CD4-positive, alpha-beta T cell (primary cell): ENCODE measurements around the gene TROAP. TPM values are rescaled to one million over a fixed set of nuclear protein-coding genes. Genes with fewer than 3 reads are reported as not detected.
"Not testable (repeated sequence)": the region's sequence is repeated elsewhere in the genome, so short reads cannot be mapped to it uniquely, and the experiment has no call there.

Experiments
- ATAC-seq: fragments of 200-7000 bp; cut with Tn5 transposase; one replicate; pipeline ENCODE4 v1.10.0; 2022; ENCODE audit warnings: mild to moderate bottlenecking; ENCODE audit not compliant: poor library complexity
- CTCF ChIA-PET: fragments of 350-600 bp; sonication (Branson Sonifier 250); formaldehyde crosslinking; loops from one replicate; lab custom pipeline; 2021; ENCODE audit warnings: antibody characterized with exemption, inconsistent platforms; lab: Charles Lee
- POLR2A ChIA-PET: fragments of 350-600 bp; sonication (Branson Sonifier 250); formaldehyde crosslinking; loops from one replicate; lab custom pipeline; 2021; ENCODE audit warnings: antibody characterized with exemption, inconsistent platforms; lab: Charles Lee
- DNase-seq, 14 experiments: peaks; one replicate each; pipeline ENCODE4 v3.0.0-alpha.2; 2013 to 2020; ENCODE audit warnings: mixed read lengths in 2 of 14
- H3K27ac ChIP-seq, 2 donors: one replicate each; pipeline versions ENCODE4 v1.5.1 to v1.7.0; 2013; ENCODE audit warnings: low read length in 2 of 2, low read depth in 1 of 2, mild to moderate bottlenecking in 1 of 2
- H3K27me3 ChIP-seq, 2 experiments: 1 replicate in 1 of 2; 2 replicates in 1 of 2; pipeline versions ENCODE4 v1.6.1 to v1.7.0; 2013; ENCODE audit warnings: low read length in 2 of 2, control low read depth in 1 of 2, mild to moderate bottlenecking in 1 of 2, moderate library complexity in 1 of 2; ENCODE audit not compliant: insufficient read depth in 2 of 2, control insufficient read depth in 1 of 2
- H3K36me3 ChIP-seq: one replicate; pipeline ENCODE4 v1.6.1; 2013; ENCODE audit warnings: low read length, control low read depth; ENCODE audit not compliant: insufficient read depth
- H3K4me1 ChIP-seq: one replicate; pipeline ENCODE4 v1.6.1; 2013; ENCODE audit warnings: low read length, control low read depth; ENCODE audit not compliant: insufficient read depth
- H3K4me3 ChIP-seq: one replicate; pipeline ENCODE4 v1.5.1; 2013; ENCODE audit warnings: mild to moderate bottlenecking, low read length, moderate library complexity
- H3K9me3 ChIP-seq, 2 experiments: 1 replicate in 1 of 2; 2 replicates in 1 of 2; pipeline versions ENCODE4 v1.6.1 to v1.7.0; 2013; ENCODE audit warnings: low read length in 2 of 2, mild to moderate bottlenecking in 2 of 2, control low read depth in 1 of 2, moderate library complexity in 1 of 2; ENCODE audit not compliant: control insufficient read depth in 1 of 2, insufficient read depth in 1 of 2
- H3K27ac Mint-ChIP-seq: one replicate; pipeline ENCODE4 v1.8.0; 2020; ENCODE audit warnings: mixed read lengths
- H3K27me3 Mint-ChIP-seq: one replicate; pipeline ENCODE4 v1.8.0; 2021; ENCODE audit warnings: mixed read lengths
- H3K36me3 Mint-ChIP-seq: one replicate; pipeline ENCODE4 v1.8.0; 2021; ENCODE audit warnings: low read depth, mixed read lengths
- H3K4me1 Mint-ChIP-seq: one replicate; pipeline ENCODE4 v1.8.0; 2021; ENCODE audit warnings: low read depth, mixed read lengths
- H3K4me3 Mint-ChIP-seq: one replicate; pipeline ENCODE4 v1.8.0; 2020; ENCODE audit warnings: mild to moderate bottlenecking, mixed read lengths
- H3K9me3 Mint-ChIP-seq: one replicate; pipeline ENCODE4 v1.8.0; 2020; ENCODE audit warnings: mixed read lengths
- CTCF ChIP-seq: fragments of 200-600 bp; IDR thresholded peaks from one replicate; pipeline ENCODE4 v1.8.0; 2022; ENCODE audit warnings: antibody characterized with exemption, mild to moderate bottlenecking
- intact Hi-C, 2 experiments: fragments of 100-400 bp; cut with DNase I in 1 of 2; cut with micrococcal nuclease in 1 of 2; formaldehyde crosslinking; loops; one replicate each; pipeline versions ENCODE4 v1.15.1 to v1.9.0; 2023 to 2025; cut with DNase I, micrococcal nuclease
- total RNA-seq, 174 experiments: library from RNA in 2 of 174; stranded (reverse) in 2 of 174; gene quantifications; one replicate each; pipeline ENCODE4 v1.2.3 and lab custom pipeline; 2021 to 2026

The TROAP gene
- total RNA-seq, 2 experiments from 2014 or later: 0.30 to 0.31 TPM

- H3K4me1 Mint-ChIP-seq: no peaks in the 10 kb centered on the region
- no peak overlapping the region for H3K4me3 Mint-ChIP-seq
- intact Hi-C loops: no loop called here
- POLR2A ChIA-PET: no interaction called here
- no peak overlapping the region for H3K27ac Mint-ChIP-seq
- Histone ChIP-seq H3K36me3 (peaks cover 24% of the 10 kb centered on the region), H3K27me3 (no peaks in the 10 kb centered on the region), H3K9me3 (no peaks in the 10 kb centered on the region), H3K27ac (no peak overlapping the region), H3K4me3 (no peak overlapping the region), H3K4me1 (no peaks in the 10 kb centered on the region)
- CTCF ChIA-PET: no interaction called here
- H3K27me3 Mint-ChIP-seq: peaks cover 7% of the 10 kb centered on the region
- ATAC-seq (no peak), DNase-seq (no peak)
- H3K9me3 Mint-ChIP-seq: no peaks in the 10 kb centered on the region
- H3K36me3 Mint-ChIP-seq: peaks cover 12% of the 10 kb centered on the region
- TF ChIP-seq CTCF: no peak
Measured at GRCh38 chr12:49276304-49277290, 46.5 kb upstream of the TROAP start.

- Mint-ChIP-seq H3K4me1 (no peaks in the 10 kb centered on the region), H3K36me3 (peaks cover 12% of the 10 kb centered on the region), H3K9me3 (no peaks in the 10 kb centered on the region), H3K27me3 (peaks cover 7% of the 10 kb centered on the region), H3K27ac (no peak overlapping the region), H3K4me3 (no peak overlapping the region)
- Histone ChIP-seq H3K27ac (no peak overlapping the region), H3K36me3 (peaks cover 18% of the 10 kb centered on the region), H3K27me3 (no peaks in the 10 kb centered on the region), H3K4me3 (no peak overlapping the region), H3K4me1 (no peaks in the 10 kb centered on the region), H3K9me3 (no peaks in the 10 kb centered on the region)
- DNase-seq (no peak), ATAC-seq (no peak)
- intact Hi-C loops: no loop called here
- ChIA-PET CTCF (no interaction called here), POLR2A (no interaction called here)
- no peak for TF ChIP-seq CTCF
Measured at GRCh38 chr12:49277466-49277865, 45.6 kb upstream of the TROAP start.

GRCh38 chr12:49279706-49280159, 43.3 kb upstream of the TROAP start:
- no peaks in the 10 kb centered on the region for H3K4me1 Mint-ChIP-seq
- CTCF ChIA-PET: no interaction called here
- Histone ChIP-seq H3K27me3 (peaks cover 0 to 6% of the 10 kb centered on the region in 2 experiments), H3K4me1 (no peaks in the 10 kb centered on the region), H3K9me3 (no peaks in the 10 kb centered on the region), H3K36me3 (peaks cover 3% of the 10 kb centered on the region), H3K4me3 (no peak overlapping the region), H3K27ac (no peak overlapping the region)
- H3K9me3 Mint-ChIP-seq: no peaks in the 10 kb centered on the region
- H3K27me3 Mint-ChIP-seq: peaks cover 10% of the 10 kb centered on the region
- POLR2A ChIA-PET: interaction anchor here (0.5 to 1.1 kb wide), 2 partner anchors 9 to 45 kb away, joined by 3 read pairs; no protein-coding TSS in a partner anchor
- H3K36me3 Mint-ChIP-seq: no peaks in the 10 kb centered on the region
- no peak overlapping the region for H3K27ac Mint-ChIP-seq
- no peak overlapping the region for H3K4me3 Mint-ChIP-seq
- DNase-seq: no peak
- intact Hi-C loops: no loop called here
- no peak for TF ChIP-seq CTCF
- ATAC-seq: no peak

- H3K4me3 Mint-ChIP-seq, H3K27ac ChIP-seq, intact Hi-C loops, H3K4me3 ChIP-seq, H3K36me3 ChIP-seq, DNase-seq, H3K36me3 Mint-ChIP-seq, CTCF ChIA-PET, H3K9me3 Mint-ChIP-seq, POLR2A ChIA-PET, ATAC-seq, H3K4me1 ChIP-seq, H3K27ac Mint-ChIP-seq, H3K4me1 Mint-ChIP-seq, H3K27me3 ChIP-seq, H3K9me3 ChIP-seq: not testable (repeated sequence)
- peaks cover 13% of the 10 kb centered on the region for H3K27me3 Mint-ChIP-seq
Measured at GRCh38 chr12:49280545-49280944, 42.5 kb upstream of the TROAP start.
